Stimulated activated CD8-positive, alpha-beta memory T cell treated with anti-CD3 and anti-CD28 coated beads, Interleukin-15, amount 100 ng/mL, for 48 hours (primary cell): ENCODE data around the gene CX3CL1.
"Not testable (repeated sequence)": the region's sequence is repeated elsewhere in the genome, so short reads cannot be mapped to it uniquely, and the experiment has no call there.

Source experiments
- DNase-seq, 2 donors: peaks; one replicate each; pipeline ENCODE4 v3.0.0-alpha.2; 2020; ENCODE audit warnings: low read depth in 2 of 2

The CX3CL1 gene

DNA sequence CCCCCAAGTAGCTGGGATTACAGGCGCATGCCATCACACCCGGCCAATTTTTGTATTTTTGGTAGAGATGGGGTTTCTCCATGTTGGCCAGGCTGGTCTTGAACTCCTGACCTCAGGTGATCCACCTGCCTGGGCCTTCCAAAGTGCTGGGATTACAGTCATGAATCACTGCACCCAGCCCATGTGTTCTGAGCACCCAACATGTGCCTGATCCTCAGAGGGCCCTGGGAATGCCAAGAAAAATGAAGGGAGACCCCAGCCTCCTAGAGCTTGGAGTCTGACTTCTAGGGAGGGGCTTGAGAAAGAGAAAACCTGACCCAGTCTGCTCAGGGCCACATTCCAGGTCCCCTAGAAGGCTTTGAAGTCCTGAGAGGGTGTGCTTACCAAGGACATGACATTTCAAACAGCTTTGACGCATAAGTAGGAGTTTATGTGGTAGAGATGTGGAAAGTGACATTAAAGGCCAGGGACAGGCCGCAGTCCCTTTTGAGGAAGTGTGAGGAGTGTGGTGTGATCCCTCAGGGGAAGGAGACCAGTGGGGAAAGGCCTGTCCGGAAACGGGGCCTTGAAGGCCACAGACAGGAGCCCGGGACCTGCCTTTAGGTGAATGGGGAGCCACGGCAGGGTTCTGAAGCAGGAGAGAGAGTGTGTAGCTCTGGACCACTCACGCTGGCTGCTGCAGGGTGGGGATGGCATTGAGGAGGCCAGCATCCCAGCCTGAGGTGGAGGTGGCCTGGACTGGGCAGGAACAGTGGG is 14.8 kb upstream of the CX3CL1 start:
- DNase-seq: no peak

- no peak for DNase-seq
Observed at GRCh38 chr16:57358086-57358420, 14.2 kb upstream of the CX3CL1 start.

DNA sequence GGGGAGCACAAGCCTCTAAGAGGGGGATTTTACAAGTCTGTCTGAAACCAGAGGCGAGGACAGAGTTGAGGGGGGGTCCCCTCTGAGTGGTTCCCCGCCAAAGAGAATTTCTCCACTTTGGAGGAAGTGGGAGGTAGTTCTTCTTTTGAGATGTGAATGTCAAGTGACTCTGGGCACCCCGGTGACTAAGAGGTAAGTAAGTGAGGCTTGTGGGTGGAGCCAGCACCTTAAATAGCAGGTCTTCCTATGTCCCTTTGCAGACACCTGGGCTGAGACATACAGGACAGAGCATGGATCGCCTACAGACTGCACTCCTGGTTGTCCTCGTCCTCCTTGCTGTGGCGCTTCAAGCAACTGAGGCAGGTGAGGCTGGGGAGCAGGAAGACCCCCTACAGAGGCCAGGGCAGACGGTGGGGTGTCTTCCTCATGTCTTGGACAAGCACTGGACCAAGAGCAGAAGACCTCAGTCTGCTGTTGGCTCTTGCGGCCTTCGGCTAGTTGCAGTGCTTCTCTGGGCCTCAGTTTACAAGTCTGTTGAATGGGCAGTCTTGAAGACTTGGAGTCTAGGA is 13.7 kb upstream of the CX3CL1 start, which contains the start of gene CCL22:
TSS of gene CCL22 (plus strand) at position 257 of the 569 bp plus-strand sequence. CDS start at position 291, 34 bp downstream.
- DNase-seq: peak in 1 of 2 donors; percentile 13

DNA sequence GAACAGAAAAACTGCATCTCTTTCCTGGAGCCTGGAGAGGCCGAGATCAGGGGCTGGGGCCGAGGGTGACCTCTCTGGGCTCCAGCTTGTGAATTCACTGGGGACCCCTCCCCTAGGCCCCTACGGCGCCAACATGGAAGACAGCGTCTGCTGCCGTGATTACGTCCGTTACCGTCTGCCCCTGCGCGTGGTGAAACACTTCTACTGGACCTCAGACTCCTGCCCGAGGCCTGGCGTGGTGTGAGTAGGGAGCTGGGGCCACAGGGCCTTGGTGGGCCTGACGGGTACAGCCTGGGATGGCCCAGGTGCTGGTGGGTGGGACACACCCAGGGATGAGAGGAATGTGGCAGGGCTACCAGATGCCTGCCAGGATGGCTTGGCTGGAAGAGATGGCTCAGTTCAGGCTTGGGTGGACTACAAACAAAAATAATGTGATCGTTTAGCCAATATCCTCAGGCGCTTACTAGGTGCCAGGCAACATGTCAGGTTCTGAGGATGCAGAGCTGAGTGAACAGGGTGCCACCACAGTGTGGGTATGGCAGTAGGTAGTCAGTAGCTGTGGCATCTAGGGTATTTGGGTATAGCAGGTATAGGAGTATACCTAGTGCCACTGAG is 11.9 kb upstream of the CX3CL1 start:
- DNase-seq: no peak

DNA sequence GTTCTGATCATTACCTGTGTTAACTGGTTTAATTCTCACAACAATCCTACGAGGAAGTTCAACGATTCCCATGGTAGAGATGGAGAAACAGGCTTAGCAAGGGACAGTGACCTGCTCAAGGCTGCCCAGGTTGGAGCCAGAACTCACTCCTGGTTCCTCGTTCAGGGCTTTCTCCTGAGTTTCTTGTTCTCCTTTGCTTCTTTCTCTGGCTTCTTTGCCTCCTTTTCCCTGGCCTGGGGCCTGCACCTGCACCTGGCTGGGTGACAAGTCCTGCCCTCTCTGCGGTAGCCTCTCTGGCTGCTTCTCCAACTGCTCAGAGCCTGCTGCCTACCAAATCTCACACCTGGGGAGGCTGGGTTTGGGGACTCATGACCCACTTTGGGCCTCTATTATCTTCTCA is 10.9 kb upstream of the CX3CL1 start:
- no peak for DNase-seq

GRCh38 chr16:57364143-57364542 is 8.1 kb upstream of the CX3CL1 start:
- no peak for DNase-seq

- no peak for DNase-seq
Observed at GRCh38 chr16:57366544-57367040, 5.7 kb upstream of the CX3CL1 start.

GRCh38 chr16:57367116-57367752 is 5.1 kb upstream of the CX3CL1 start:
- no peak for DNase-seq

- no peak for DNase-seq
Observed at GRCh38 chr16:57371494-57372371, 557 bp upstream of the CX3CL1 start.

DNA sequence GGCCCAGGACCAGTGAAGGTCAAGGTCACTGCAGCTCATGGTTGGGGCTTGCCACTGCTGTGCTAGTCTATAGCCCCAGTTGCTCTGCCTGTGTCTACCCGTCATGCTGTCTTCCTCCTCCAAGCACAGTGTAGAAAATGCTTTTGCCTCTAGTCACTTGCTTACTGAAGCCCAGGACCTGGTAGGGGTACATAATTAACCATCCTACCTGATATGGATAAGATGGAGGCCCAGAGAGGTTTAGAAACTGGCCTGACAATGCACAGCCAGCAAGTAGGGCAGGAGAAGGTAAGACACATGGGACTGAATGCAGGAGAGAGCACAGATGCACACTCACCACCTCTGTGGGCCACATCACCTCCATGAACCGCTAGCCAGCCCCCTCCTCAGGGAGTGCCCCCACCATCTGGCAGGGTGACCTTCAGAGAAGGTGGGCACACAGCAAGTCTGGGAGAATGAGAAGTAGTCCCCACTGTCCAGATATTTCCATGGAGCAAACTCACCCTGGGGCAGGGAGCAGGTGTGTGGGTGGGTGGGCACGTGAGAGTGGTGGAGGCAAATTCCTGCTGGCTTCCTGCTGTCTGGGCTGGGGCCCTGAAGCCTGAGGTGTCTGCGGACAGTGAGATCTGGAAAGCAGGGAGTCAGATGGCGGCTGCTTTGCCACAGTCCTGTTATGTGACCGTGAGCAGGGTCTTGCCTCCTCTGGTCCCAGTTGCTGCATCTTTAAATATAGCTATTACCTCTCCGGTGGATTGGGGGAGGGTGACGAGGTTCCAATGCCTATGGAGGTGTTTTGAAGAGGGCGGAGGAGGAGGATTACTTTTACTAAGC is 1.0 kb downstream of the CX3CL1 start:
- DNase-seq: no peak

DNA sequence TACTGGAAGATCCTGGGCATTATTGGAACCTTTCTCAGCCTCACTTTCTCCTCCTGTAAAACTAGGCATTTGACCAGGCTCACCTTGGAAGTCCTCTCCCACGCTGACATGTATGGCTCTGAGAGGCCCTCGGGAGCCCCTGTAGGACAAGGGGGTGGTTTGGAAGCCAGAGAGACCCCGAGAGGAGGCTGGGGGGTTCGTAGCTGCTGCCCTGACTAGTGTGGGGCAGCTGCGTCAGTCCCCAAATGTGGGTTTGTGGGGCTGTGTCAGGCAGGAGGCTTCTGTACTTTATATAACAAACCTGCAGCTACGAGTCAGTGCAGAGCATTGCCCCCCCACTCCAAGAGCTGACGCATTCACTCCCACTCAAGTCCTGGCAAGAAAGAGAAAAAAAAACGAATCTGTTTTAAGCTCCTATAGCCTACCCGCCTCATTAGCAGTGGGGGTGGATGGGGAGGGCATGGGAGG is 1.8 kb downstream of the CX3CL1 start:
- DNase-seq: no peak

GRCh38 chr16:57374925-57375465 is 2.7 kb downstream of the CX3CL1 start:
- not testable (repeated sequence) for DNase-seq

- DNase-seq: no peak
Observed at GRCh38 chr16:57376313-57376818, 4.1 kb downstream of the CX3CL1 start.

DNA sequence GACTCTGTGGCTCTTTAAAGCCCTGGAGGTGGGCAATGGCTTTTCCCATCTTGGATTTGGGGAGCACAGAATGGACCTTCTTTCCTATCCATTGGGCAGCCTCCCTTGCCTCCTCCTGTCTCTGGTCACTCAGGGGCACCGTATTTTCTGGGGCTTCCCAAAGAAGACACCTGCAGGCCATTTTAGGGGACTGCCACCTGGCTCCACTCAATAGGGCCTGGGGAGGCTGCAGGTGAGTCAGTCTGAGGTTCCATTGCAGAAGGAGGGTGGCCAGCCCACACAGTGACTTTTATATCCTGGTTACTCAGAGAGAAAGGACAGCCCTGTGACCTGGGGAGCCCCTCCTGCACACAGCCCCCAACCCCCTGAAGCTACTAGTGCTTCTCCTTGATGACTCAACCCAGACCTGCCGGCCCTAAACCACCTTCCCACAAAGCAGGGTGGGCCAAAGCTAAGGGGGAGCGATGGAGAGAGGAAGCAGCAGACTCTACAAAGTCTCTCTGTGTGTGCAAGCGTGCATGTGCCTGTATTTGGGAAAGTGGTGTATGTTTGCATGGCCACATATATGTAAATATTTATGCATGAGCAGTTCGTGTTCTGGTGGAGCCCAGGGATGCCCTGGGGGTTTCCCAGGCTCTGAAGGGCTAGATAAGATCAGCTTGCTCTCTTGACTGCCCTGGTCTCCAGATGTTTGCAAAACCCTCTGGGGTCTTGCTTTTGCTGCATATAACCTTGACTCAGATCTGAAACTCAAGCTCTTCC is 5.0 kb downstream of the CX3CL1 start:
- peak; percentile 68 to 69 for DNase-seq

DNA sequence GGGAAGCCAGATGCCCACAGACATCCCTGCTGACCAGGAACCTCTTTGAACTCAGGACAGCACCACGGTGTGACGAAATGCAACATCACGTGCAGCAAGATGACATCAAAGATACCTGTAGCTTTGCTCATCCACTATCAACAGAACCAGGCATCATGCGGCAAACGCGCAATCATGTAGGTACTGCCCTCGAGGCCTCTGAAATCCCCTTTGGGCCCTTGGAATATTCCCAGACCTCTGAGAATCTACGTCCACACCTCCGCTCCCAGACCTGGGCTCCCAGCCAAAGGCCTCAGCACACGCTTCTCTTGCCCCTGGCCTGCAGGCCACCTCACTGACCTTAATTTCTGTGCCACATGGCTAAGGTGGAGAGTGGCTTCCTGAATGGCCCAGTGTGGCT is 7.3 kb downstream of the CX3CL1 start:
- DNase-seq: no peak

GRCh38 chr16:57380671-57381462 is 8.6 kb downstream of the CX3CL1 start:
- no peak for DNase-seq

- no peak for DNase-seq
Observed at GRCh38 chr16:57381791-57382534, 9.7 kb downstream of the CX3CL1 start.
